ENCODE data around the gene KCNC3. TPM values are rescaled to one million over a fixed set of nuclear protein-coding genes. Genes with fewer than 3 reads are reported as not detected.

KCNC3 gene
- total and polyA plus RNA-seq, 10 of the 15 experiments (the other 5 are each of a cell fraction or from before 2014, with no cell fraction given): 0.08 to 3.8 (median 0.44) TPM; not detected in 2

GRCh38 chr19:50358483-50359327 is 29.5 kb upstream of the KCNC3 start (continued):
- TF ChIP-seq TBL1XR1 (IDR thresholded peaks at IDR 0.05; ENCODE audit: low read depth, low read length) (no peak), SPI1 (IDR thresholded peaks at IDR 0.05; ENCODE audit: borderline replicate concordance, insufficient read depth, low read depth, low read length) (no peak), E2F4 (IDR thresholded peaks at IDR 0.05; ENCODE audit: low read depth, low read length) (no peak), STAT3 (IDR thresholded peaks at IDR 0.05; ENCODE audit: low read depth, low read length) (no peak), EZH2 (IDR thresholded peaks at IDR 0.05; ENCODE audit: borderline replicate concordance, control insufficient read depth, low read depth, low read length) (no peak), BMI1 (IDR thresholded peaks at IDR 0.05; ENCODE audit: borderline replicate concordance) (no peak), SIN3A (IDR thresholded peaks at IDR 0.05; ENCODE audit: low read depth, low read length) (no peak; the same call in 1 of the 2 replicates), PBX3 (IDR thresholded peaks at IDR 0.05; ENCODE audit: insufficient replicate concordance, low read depth, low read length) (no peak), NBN (IDR thresholded peaks at IDR 0.05) (peak; percentile 99), EED (IDR thresholded peaks at IDR 0.05; ENCODE audit: low read depth) (peak; percentile 69), NFIC (IDR thresholded peaks at IDR 0.05; ENCODE audit: low read depth, low read length) (no peak), IRF3 (IDR thresholded peaks at IDR 0.05) (no peak), MYB (IDR thresholded peaks at IDR 0.05; ENCODE audit: borderline replicate concordance, low read depth, low read length) (no peak), IRF5 (IDR thresholded peaks at IDR 0.05; ENCODE audit: borderline replicate concordance) (no peak)
- TF ChIP-seq, protein P1, sequence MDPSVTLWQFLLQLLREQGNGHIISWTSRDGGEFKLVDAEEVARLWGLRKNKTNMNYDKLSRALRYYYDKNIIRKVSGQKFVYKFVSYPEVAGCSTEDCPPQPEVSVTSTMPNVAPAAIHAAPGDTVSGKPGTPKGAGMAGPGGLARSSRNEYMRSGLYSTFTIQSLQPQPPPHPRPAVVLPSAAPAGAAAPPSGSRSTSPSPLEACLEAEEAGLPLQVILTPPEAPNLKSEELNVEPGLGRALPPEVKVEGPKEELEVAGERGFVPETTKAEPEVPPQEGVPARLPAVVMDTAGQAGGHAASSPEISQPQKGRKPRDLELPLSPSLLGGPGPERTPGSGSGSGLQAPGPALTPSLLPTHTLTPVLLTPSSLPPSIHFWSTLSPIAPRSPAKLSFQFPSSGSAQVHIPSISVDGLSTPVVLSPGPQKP (IDR thresholded peaks at IDR 0.05; ENCODE audit: low read depth, low read length): no peak
- TF ChIP-seq, protein P2, sequence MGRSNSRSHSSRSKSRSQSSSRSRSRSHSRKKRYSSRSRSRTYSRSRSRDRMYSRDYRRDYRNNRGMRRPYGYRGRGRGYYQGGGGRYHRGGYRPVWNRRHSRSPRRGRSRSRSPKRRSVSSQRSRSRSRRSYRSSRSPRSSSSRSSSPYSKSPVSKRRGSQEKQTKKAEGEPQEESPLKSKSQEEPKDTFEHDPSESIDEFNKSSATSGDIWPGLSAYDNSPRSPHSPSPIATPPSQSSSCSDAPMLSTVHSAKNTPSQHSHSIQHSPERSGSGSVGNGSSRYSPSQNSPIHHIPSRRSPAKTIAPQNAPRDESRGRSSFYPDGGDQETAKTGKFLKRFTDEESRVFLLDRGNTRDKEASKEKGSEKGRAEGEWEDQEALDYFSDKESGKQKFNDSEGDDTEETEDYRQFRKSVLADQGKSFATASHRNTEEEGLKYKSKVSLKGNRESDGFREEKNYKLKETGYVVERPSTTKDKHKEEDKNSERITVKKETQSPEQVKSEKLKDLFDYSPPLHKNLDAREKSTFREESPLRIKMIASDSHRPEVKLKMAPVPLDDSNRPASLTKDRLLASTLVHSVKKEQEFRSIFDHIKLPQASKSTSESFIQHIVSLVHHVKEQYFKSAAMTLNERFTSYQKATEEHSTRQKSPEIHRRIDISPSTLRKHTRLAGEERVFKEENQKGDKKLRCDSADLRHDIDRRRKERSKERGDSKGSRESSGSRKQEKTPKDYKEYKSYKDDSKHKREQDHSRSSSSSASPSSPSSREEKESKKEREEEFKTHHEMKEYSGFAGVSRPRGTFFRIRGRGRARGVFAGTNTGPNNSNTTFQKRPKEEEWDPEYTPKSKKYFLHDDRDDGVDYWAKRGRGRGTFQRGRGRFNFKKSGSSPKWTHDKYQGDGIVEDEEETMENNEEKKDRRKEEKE (IDR thresholded peaks at IDR 0.05): no peak
- TF ChIP-seq, protein P3, sequence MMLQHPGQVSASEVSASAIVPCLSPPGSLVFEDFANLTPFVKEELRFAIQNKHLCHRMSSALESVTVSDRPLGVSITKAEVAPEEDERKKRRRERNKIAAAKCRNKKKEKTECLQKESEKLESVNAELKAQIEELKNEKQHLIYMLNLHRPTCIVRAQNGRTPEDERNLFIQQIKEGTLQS (IDR thresholded peaks at IDR 0.05; ENCODE audit: borderline replicate concordance, extremely low read depth, low read depth, low read length): no peak
